NCI-H1417 treated with DMSO at 0.1 percent for 48 hours (cell line): ENCODE measurements around the gene RPS6KA2.

Source experiments
- DNase-seq: peaks from one replicate; lab custom pipeline; 2025; lab: John Stamatoyannopoulos, UW

Gene RPS6KA2

DNA sequence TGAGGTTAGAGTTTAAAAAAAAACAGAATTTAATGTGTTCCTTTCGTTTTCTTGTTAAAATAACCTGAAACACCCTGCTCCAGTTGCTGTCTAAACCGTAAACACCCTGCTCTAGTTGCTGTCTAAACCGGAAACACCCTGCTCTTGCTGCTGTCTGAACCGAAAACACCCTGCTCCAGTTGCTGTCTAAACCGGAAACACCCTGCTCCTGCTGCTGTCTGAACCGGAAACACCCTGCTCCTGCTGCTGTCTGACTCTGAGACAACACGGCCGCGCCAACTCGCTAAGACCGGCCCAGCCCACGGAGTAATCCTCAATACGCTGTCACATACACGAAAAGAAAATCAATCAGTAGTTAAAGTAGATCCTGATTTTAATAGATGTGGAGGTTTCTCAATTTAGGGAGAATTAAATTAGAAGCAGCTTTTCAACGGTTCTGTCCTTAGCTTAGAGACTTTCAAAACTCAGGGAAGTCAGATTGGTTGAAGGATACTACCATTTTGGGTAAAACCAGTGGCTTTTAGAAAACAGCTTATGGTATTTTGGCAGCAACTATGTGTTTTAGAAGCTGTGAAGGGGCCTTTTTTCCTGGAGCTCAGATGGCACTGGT, 138.9 kb downstream of the RPS6KA2 start:
- no peak for DNase-seq

DNA sequence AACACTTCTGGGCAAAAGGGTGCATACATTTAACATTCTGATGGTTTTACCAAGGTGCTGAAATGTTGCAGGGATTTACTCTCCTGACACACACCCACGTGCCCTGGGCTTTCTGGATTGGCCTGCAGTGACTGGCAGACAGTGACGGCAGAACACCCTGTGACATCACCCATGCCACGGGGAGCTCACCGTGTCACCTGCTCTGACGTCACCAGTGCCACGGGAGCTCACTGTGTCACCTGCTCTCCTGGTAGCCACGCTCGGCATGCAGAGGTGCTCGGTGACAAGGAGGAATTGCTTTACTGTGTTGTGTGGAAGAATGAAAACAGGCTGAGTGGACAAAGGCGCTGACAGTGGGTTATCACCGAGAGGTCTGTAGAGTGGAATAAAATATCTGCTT, 139.9 kb downstream of the RPS6KA2 start:
- no peak for DNase-seq

DNA sequence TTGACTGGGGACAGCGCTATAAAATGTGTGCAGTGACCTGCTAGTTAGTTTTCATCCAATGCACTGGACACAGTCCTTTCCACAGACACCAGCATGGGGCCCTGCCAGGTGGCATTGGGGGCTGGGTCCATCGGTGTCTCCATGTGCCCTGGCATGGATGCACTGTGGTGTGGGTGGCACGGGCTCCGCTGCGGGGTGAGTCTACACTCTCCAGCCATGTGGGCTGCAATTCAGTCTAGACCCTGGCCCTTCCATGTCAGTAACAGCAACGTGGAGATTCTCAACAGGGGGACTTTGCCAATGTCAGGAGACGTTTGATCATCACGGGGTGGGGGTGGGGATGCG, 140.5 kb downstream of the RPS6KA2 start:
- no peak for DNase-seq

DNA sequence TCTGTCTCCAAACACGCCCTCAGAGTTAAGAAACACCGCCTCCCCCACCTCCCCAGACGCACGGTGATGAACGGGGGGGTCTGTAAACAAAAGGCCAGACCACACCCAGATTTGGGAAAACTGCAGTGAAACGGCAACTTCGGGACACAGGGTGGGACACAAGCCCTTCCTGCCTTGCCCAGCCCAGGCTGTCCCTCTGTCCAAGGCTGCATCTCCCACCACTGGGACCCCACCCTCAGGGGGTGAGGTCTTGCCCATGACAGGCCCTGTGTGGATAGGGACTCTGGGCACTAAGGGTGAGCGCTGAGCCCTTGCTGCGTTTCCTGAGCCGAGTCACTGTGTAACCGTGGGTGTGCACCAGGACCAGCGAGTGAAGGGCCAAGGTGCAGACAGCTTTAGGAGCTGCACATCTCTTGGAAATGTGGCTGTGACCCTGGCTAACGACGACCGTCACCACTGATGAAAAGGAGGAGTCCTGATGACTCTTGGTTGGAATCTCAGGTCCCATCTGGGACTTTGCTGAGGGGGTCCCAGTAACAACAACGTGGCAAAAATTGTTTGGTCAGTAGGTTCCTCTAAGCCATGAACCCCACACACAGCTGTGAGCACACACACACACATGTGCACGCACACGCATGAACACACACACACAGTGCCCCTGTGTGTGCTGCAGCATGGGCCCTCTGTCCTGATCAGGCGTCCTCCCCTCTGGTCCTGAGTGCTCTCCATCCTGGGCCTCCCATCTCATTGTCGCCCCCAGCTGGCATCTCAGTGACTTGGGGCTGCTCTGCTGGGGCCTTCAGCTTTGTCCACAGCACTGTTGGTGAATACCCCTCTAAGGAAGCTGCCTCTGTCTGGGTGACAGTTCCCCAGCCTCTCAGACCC, 141.2 kb downstream of the RPS6KA2 start:
- no peak for DNase-seq

DNA sequence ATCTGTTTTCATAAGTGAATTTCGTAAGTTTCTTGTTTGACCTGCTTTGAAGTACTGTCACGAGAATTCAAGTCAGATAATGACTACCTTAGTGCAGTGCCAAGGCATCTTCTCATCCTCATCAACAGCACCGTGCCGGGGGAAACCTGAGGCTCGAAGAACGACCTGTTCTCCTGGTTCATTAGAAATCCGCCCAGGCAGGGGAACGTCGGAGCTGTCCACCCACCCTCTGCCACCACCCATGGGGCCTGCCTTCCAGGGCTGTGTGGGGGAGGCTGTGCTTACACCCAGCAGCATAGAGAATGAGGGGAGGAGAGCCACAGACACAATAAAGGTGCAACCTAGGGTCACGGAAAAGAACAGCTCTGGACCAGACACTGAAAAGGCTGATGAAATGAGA, 142.2 kb downstream of the RPS6KA2 start:
- no peak for DNase-seq

DNA sequence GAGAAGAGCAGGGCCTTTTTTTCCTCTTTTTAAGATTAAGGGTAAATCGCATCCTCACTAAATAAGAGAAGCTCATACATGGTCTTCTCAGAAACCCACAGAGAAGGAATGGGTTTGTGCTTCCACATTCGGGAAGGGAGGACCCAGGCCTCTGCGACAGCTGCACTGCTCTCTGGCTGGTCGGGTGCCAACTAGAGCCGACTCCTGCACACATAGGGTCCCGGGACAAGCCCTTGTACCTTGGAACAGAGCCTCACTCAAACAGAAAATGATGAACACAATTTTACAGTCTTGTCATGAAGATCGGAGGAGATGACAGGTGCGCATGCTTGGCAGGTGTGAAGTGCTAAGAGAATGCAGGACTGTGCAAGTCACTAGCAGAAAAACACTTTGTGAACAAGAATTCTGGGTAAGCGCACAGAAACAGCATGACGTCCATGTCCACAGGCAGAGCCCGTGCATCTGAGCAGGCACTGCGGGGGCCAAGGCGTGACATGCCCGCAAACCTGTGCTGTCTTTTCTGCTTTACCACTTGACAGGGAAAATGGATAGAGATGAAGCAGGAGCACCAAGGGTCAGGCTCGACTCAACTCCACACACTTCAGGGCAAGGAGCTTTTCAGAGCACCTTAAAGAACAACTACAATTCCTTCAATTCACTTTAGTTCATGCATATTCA, 143.3 kb downstream of the RPS6KA2 start:
- DNase-seq = no peak

DNA sequence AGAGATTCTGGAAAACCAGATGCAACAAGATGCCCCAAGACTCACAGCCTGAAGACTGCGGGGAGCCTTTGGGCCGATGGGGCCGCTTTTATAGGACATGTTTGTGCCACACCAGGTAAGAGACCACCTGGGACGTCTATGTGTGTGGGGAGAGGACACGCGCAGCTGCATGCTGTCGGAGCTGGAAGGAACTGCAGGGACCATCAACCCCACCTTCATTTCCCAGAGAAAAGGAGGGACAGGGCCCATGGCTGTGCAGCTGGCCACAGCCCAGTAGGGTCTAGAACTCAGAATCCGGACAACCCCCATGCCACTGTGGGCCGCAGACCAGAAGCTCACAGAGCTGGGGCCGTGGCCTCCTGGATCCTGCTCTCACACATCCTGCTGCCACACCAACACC, 144.0 kb downstream of the RPS6KA2 start:
- no peak for DNase-seq

DNA sequence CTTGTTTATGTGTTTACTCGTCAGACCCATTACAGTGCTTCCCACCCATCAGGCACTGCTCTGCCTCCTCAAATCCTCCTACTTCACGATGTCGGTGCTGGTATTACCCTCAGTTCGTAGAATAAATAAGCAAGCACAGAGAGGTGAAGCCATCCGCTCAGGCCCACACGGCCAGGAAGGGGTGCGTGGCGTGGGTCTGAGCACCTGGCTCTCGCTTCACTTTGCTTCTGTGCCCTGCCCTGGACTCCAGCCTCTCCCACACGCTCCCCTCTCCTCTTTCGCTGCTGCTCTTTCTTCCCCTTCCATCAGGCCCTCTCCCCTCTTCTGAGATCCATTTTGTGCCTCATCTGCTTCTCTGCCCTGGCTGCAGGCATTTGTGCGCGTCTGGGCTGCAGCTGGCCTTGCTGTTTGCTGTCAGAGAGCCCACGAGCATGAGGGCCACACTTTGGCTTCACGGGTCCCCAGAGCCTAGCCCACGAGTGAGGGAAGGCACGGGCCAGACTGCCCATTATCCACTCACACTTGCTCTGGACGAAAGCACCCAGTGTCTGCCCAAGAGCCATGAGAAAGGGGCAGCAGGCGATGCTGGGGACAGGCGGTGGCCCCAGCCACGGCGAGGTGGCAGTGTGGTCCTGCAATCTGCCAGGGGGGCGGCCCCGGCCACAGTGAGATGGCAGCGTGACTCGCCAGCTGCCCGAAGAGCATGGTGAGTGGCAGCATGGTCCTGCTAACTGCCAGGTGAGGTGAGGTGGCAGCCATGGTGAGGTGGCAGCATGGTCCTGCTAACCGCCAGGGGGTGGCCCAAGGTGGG, 148.1 kb downstream of the RPS6KA2 start:
- no peak for DNase-seq

DNA sequence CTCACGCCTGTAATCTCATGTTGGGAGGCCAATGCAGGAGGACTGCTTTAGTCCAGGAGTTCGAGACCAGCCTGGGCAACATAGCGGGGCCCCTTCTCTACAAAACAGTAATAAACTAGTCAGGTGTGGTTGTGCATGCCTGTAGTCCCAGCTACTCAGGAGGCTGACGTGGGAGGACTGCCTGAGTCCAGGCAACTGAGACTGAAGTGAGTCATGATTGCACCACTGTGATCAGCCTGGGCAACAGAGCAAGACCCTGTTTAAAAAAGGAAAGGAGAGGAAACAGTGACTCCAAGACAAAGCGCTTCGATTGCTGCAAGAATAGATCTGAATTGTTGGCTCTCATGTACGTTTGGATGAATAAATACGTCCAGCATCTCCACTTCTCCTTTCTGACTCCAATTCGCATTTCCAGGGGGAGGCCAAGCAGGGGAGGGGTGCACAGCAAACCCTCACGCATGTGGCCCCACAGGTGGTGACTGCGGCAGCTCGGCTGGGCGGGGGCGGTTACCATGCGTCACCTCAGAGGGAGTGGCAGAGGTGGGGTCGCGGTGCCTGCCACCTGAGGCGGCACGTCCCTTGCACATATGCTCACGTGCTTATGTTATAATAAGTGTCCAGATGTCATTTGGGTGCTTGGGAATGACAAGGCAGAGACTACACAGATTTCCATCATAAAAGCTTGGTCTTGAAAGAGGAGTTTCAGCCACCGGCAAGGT, 149.2 kb downstream of the RPS6KA2 start:
- DNase-seq = no peak

DNA sequence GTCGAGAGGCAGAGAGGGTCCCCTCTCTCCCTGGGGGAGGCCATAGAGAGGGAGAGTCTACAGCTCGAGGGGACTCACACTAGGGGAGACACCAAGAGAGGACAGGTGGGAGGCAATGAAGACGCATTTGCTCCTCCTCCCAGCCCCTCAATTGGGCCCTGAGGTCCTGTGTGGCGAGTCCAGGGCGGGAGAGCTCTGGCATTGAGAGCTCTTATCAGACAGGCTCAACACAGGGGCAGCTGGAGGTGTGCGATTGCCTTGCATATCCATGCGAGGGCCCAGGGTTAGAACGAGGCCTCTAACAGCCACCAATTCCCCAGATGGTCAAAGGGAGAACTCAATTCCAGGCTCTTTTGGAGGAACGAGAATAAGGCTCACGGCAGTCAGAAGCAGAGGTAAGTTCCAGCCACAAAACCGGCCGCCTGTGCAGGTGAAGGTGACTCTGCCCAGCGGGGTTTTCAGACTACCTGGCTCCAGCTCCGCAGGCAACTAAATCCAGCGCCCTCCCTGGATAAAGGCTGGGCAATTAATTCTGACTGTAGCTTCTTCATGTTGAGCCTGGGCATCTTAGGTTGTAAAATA, 150.3 kb downstream of the RPS6KA2 start:
- DNase-seq = no peak

DNA sequence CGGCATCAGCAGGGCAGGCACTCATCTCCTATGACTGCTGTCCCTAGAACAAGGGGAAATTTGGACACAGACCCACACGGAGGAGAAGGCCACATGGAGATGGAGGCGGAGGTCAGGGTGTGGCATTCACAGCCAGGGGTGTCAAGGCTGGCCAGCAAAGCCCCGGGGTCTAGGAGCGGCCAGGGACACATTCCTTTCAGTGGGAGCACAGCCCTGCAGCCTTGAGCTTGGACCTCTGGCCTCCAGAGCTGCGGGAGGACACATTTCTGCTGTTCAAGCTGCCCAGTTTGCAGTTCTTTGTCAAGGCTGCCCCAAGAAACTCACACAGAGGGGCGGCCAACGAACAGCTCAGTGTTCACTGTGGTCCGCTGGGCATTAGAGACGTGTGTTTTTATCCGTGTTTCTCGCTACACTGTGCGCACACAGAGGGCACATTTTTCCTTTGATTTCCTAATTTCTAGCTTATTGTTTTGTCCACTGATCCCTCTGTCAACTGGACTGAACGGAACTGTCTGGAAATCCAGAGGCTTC, 150.9 kb downstream of the RPS6KA2 start:
- DNase-seq = no peak

DNA sequence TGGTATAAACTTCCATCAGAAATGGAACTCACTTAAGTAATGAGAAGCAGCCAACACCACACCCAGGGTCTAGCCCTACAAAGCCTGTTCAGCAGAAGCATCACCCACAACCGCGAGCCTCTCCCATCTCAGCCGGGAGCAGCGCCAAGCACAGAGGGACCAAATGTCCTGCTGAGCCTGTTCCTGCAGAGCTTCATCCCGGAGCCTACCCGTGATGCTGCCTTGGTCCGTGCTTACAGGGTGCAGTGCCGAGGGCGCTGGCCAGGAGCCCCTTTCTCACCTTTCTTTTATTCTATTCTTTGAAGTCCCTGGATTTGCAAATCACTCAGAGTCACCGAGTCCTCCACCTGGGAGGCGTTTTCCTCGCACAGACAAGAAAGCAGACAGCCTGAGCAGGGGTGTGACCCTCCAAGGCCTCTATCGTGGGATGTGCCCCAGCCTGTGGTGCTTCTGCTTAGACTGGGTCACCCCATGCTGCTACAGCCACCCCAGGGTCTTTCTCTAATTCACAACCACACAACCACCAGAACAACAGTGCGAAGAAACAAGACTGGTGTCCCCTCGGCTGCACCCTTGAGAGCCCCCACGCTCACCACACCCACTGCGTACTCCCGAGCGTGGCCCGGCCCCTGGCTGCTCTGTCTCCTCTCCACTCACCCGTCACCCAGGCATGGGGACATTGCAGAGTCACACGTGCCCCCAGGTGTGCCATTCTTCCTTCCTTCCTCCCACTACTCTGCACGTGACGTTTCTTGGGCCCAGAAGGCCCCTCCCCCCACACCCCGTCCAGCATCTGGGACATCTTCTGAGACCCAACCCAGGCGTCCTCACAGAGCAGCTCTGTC, 152.1 kb downstream of the RPS6KA2 start:
- no peak for DNase-seq

DNA sequence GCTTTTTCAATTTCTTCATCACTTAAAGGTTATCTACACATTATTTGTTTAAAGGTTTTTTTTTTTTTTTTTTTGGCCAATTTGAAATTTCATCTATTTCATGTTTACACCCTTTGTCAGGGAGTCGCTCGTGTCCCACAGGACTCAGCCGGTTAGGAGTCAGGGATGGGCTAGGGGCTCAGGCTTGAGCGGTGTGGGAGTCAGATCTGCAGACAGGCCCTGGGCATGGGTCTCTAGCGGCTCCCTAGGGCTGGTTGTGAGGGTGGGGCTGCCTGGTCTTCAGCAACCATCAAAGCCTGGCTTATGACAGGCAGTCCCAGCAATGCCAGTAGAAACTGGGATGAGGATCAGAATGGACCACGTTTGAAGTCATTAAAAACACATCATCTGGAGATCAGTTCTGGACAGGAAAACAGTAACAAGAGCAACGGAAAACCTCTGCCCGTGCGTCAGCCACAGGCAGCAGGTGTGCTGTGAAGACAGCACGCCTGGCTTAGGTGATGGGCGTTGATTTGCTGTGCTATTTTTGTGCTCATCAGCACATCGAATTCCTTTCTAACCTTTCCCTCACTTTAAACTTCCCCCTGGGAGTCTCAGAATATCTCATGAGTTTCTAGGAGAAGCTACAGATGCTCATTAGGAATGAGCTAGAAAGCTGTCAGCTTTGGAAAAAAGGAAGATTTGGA, 153.0 kb downstream of the RPS6KA2 start:
- no peak for DNase-seq

DNA sequence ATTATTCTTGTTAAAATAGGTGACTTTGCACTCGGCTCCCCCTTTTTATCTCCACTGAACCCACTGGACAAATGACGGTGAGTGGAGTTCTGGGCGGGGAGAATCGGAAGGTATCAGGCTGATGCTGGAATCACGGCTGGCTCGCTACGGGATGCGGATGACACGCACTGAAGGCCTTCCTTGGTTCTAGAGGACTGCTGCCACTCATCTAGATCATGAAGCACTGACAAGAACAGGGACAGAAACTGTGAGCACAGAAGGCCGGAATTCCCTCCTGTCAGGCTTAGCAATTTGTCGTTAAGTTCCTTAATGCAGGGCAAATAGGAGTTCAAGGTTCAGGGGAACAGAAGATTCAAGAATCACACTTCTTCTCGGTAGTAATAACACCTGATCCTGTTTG, 154.4 kb downstream of the RPS6KA2 start:
- DNase-seq = no peak

DNA sequence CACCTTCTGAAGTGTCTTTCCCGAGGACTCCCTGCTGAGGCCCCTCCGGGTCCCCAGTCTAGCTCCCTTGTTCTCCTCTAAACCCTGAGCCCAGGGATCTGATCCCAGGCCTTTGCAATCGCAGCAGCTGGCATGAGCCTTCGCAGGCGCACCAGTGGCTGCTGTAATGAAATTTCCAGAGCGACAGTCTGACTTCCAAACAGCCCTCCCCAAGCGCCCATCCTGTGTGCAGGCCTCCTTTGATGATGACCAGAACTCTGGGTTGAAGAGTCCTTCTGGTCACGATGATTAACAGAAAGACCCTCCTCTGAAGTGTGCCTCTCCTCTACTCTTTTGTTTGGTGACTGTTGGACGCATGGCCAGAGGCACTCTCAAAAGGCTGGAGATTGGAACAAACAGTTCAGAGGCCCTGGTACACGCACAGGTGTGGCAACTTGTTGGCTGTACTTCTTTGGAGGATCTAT, 155.2 kb downstream of the RPS6KA2 start:
- no peak for DNase-seq

DNA sequence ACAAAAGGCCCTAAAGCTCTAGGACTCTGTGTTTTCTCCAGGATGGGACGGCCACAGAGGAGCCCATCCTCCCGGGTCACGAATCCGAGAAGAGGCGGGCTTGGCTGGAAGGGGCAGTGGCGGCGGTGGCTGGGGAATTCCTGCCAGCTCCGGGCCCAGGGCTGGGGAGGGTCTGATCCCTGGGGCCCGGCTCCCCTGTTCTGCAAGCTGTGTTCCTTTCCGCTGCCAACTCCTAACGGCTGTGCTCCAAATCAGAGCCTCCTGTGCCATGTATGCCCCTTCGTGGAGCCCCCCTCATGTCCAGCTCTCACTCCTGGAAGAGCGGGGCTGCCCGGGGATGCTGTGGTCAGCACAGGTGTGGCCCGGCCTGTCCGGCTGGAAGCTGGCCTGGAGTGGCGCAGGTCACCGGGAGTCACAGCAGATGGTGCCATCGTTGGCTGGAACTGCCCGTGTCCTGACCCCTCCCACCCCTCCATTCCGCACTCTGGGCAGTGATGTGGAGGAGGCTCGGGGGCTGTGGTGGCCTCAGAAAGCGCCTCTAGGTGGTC, 156.1 kb downstream of the RPS6KA2 start:
- no peak for DNase-seq

DNA sequence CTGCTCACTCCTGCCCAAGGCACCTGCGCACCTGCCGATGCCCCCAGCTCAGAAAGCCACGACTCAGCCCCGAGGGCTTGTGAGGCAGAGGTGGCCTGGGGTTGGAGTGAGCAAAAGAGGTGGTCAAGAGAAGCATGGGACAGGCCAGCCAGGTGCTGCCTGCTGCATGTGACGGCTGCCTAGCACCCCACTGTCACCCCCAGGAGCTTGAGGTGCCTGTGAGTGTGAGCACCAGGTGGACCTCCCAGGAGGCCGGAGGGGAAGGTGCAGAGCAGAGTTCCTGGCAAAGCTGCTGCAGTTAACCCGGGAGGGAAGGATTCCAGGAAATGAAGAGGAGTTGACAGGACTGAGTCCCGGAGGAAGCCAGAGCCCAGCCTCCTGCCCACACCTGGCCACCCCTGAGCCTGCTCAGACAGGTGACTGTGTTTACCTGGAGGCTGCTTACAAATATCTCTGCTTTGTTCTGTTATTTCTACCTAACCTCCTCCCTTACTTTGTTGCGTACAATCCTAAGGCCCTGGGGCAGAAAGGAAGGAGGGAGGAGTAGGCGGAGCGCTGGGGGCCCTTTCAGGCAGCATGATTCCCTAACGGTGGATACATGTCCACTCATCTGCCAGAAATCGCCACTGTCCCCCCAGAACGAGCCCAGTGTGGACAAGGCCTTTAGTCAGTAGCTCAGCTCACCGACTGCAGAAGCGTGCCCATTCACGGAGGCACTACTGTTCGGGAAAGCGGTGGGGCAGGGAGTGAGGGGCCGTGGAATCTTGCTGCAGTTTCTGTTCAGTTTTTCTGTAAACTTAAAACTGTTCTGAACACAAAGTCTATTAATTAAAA, 156.8 kb downstream of the RPS6KA2 start:
- no peak for DNase-seq

DNA sequence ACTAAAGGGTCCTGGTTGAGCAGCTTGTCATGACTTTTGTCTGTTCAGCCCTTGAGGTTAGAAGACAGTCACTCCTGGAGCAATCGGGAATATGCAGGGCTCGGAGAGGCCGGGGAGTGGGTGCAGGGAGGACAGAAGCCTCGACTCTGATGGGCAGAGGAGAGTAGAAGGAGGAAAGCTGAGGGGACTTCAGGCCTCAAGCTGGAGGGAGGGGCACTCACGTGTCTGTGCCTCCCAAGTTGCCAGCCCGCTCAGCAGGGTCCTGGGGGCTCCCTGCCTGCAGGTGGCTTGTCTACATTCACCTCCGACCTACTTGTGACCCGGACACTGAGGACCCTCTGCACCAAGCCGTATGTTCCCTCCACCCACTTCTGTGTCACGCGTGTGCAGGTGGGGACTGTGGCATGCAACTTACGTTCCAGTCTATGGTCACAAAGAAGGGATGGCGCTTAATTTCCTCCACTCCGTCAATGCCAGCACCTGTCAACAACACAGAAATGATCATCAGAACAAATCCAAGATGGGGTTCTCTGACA, 157.6 kb downstream of the RPS6KA2 start:
- no peak for DNase-seq
